Measurements from ENCODE around the gene ZNF595. TPM values are rescaled to one million over a fixed set of nuclear protein-coding genes. Genes with fewer than 3 reads are reported as not detected.
A peak's percentile ranks its signal among the peaks of the same experiment; 100 is the strongest.

ZNF595 gene
- total RNA-seq, 4 donors from 2014 or later: 29.7 to 37.3 (median 33.4) TPM

GRCh38 chr4:98386-98785, 45.3 kb downstream of the ZNF595 start:
- 88% methylated on average over 1 of the region's 1 CpG for WGBS, 2 donors

GRCh38 chr4:99863-100262, 46.7 kb downstream of the ZNF595 start:
- TF ChIP-seq POLR2A (IDR thresholded peaks at IDR 0.05): no peak
- no peak for TF ChIP-seq CTCF (IDR thresholded peaks at IDR 0.05)
- TF ChIP-seq EP300 (IDR thresholded peaks at IDR 0.05): no peak
- peaks cover 0 to 88% (median 26%) of the 10 kb centered on the region in 4 donors for H3K9me3 ChIP-seq
- 86 to 89% methylated on average over 5 of the region's 5 CpGs for WGBS, 2 donors

More at GRCh38 chr4:98386-98785, 45.3 kb downstream of the ZNF595 start:
- Histone ChIP-seq H3K9me3 (peaks cover 5 to 100% (median 36%) of the 10 kb centered on the region in 4 donors), H3K27ac (no peak overlapping the region), H3K4me1 (no peaks in the 10 kb centered on the region), H3K36me3 (peaks cover 0 to 35% (median 0%) of the 10 kb centered on the region in 3 donors), H3K4me3 (no peak overlapping the region), H3K27me3 (no peaks in the 10 kb centered on the region)
- TF ChIP-seq POLR2A (IDR thresholded peaks at IDR 0.05): no peak
- DNase-seq (ENCODE audit: low spot score in 2 of 2): no peak

GRCh38 chr4:107083-107443, 53.9 kb downstream of the ZNF595 start:
- TF ChIP-seq CTCF (IDR thresholded peaks at IDR 0.05) (no peak), EP300 (IDR thresholded peaks at IDR 0.05) (no peak), POLR2A (IDR thresholded peaks at IDR 0.05) (no peak)
- Histone ChIP-seq H3K4me1 (peaks cover 0 to 11% (median 0%) of the 10 kb centered on the region in 4 donors), H3K9me3 (peaks cover 0 to 80% (median 2%) of the 10 kb centered on the region in 4 donors), H3K27ac (no peak overlapping the region), H3K4me3 (peak overlapping the region in 1 of 4 donors; percentile 32), H3K36me3 (peaks cover 0 to 20% (median 0%) of the 10 kb centered on the region in 3 donors), H3K27me3 (peaks cover 0 to 36% of the 10 kb centered on the region in 2 donors)
- DNase-seq (ENCODE audit: low spot score in 2 of 2): no peak
- WGBS, 2 donors: 22 to 30% methylated on average over 15 to 18 of the region's 33 CpGs

More at GRCh38 chr4:99863-100262, 46.7 kb downstream of the ZNF595 start:
- Histone ChIP-seq H3K4me1 (no peaks in the 10 kb centered on the region), H3K4me3 (no peak overlapping the region), H3K27ac (no peak overlapping the region), H3K36me3 (peaks cover 0 to 27% (median 0%) of the 10 kb centered on the region in 3 donors), H3K27me3 (no peaks in the 10 kb centered on the region)
- DNase-seq (ENCODE audit: low spot score in 2 of 2): no peak

GRCh38 chr4:107444-108429, 54.6 kb downstream of the ZNF595 start:
- 9 to 12% methylated on average over 44 to 47 of the region's 91 CpGs for WGBS, 2 donors
- TF ChIP-seq EP300 (IDR thresholded peaks at IDR 0.05) (no peak), CTCF (IDR thresholded peaks at IDR 0.05) (no peak), POLR2A (IDR thresholded peaks at IDR 0.05) (no peak)
- Histone ChIP-seq H3K27ac (no peak overlapping the region), H3K9me3 (peaks cover 0 to 77% (median 2%) of the 10 kb centered on the region in 4 donors), H3K36me3 (peaks cover 0 to 20% (median 0%) of the 10 kb centered on the region in 3 donors), H3K27me3 (peaks cover 0 to 36% of the 10 kb centered on the region in 2 donors), H3K4me3 (peak overlapping the region in 2 of 4 donors; percentile 14 to 32), H3K4me1 (peaks cover 0 to 11% (median 0%) of the 10 kb centered on the region in 4 donors)
- DNase-seq (ENCODE audit: low spot score in 2 of 2): no peak

- WGBS, 2 donors: 66 to 71% methylated on average over 1 of the region's 1 CpG
- no peak for TF ChIP-seq CTCF (IDR thresholded peaks at IDR 0.05)
- TF ChIP-seq EP300 (IDR thresholded peaks at IDR 0.05): no peak
- TF ChIP-seq POLR2A (IDR thresholded peaks at IDR 0.05): no peak
Measured at GRCh38 chr4:112771-113170, 59.6 kb downstream of the ZNF595 start.

More at GRCh38 chr4:112771-113170, 59.6 kb downstream of the ZNF595 start:
- Histone ChIP-seq H3K36me3 (peaks cover 0 to 10% (median 0%) of the 10 kb centered on the region in 3 donors), H3K4me1 (peaks cover 0 to 11% (median 0%) of the 10 kb centered on the region in 4 donors), H3K9me3 (peaks cover 0 to 48% (median 0%) of the 10 kb centered on the region in 4 donors), H3K4me3 (no peak overlapping the region), H3K27me3 (peaks cover 0 to 19% of the 10 kb centered on the region in 2 donors), H3K27ac (no peak overlapping the region)
- DNase-seq (ENCODE audit: low spot score in 2 of 2): no peak
